HG03457 (cell line): ENCODE measurements around the gene MMP28.
A peak's percentile ranks its signal among the peaks of the same experiment; 100 is the strongest.

ENCODE experiments used
- ATAC-seq: cut with Tn5 transposase; IDR thresholded peaks from one replicate; pipeline ENCODE4 v1.9.1; 2021; ENCODE audit warnings: moderate number of reproducible peaks; ENCODE audit not compliant: unreplicated experiment

MMP28 gene

GRCh38 chr17:35795007-35795870 is at the start of gene MMP28:
Gene MMP28, minus strand, starts transcription at chr17:35795641. Its CDS starts 264 bp downstream, at chr17:35795377.
- no peak for ATAC-seq

GRCh38 chr17:35844547-35844946 is 49.1 kb upstream of the MMP28 start:
- no peak for ATAC-seq

- ATAC-seq: no peak
These were observed 48.3 kb upstream of the MMP28 start for GRCh38 chr17:35843698-35844097.

- ATAC-seq: no peak
These were observed 46.8 kb upstream of the MMP28 start for GRCh38 chr17:35842239-35842638.

GRCh38 chr17:35841505-35841904 is 46.1 kb upstream of the MMP28 start:
- no peak for ATAC-seq

GRCh38 chr17:35841101-35841500 is 45.7 kb upstream of the MMP28 start:
- ATAC-seq: no peak

GRCh38 chr17:35825206-35825605 is 29.8 kb upstream of the MMP28 start:
- ATAC-seq: no peak

GRCh38 chr17:35821308-35821707 is 25.9 kb upstream of the MMP28 start:
- no peak for ATAC-seq

- ATAC-seq: no peak
These were observed 24.0 kb upstream of the MMP28 start for GRCh38 chr17:35819455-35819854.

GRCh38 chr17:35817196-35817595 is 21.8 kb upstream of the MMP28 start:
- ATAC-seq: no peak

GRCh38 chr17:35816723-35817122 is 21.3 kb upstream of the MMP28 start:
- no peak for ATAC-seq

GRCh38 chr17:35812456-35812855 is 17.0 kb upstream of the MMP28 start:
- ATAC-seq: no peak

GRCh38 chr17:35811759-35812158 is 16.3 kb upstream of the MMP28 start:
- no peak for ATAC-seq

GRCh38 chr17:35809855-35810461 is 14.5 kb upstream of the MMP28 start:
- ATAC-seq: peak; percentile 5

GRCh38 chr17:35808962-35809854 is 13.8 kb upstream of the MMP28 start, which contains the start of gene TAF15:
Gene TAF15, plus strand, starts transcription at chr17:35809484. Its CDS starts 86 bp downstream, at chr17:35809570.
- ATAC-seq: peak; percentile 73

- ATAC-seq: no peak
These were observed 13.0 kb upstream of the MMP28 start for GRCh38 chr17:35808240-35808961.

GRCh38 chr17:35807371-35808144 is 12.1 kb upstream of the MMP28 start:
- ATAC-seq: no peak

- ATAC-seq: no peak
These were observed 9.3 kb upstream of the MMP28 start for GRCh38 chr17:35804658-35805192.

GRCh38 chr17:35801583-35802224 is 6.3 kb upstream of the MMP28 start:
- no peak for ATAC-seq
